GM18508 (cell line): ENCODE measurements around the gene PXN.

ENCODE experiments used
- ATAC-seq: cut with Tn5 transposase; IDR thresholded peaks from one replicate; pipeline ENCODE4 v1.9.1; 2021; ENCODE audit warnings: moderate number of reproducible peaks; ENCODE audit not compliant: insufficient read depth, unreplicated experiment

The PXN gene

GRCh38 chr12:120183211-120183631 is 82.3 kb downstream of the PXN start:
- ATAC-seq: no peak

GRCh38 chr12:120181991-120182631 is 83.4 kb downstream of the PXN start:
- ATAC-seq: no peak

- ATAC-seq: no peak
Observed at GRCh38 chr12:120180975-120181374, 84.6 kb downstream of the PXN start.

- no peak for ATAC-seq
Observed at GRCh38 chr12:120175537-120175936, 90.0 kb downstream of the PXN start.

- ATAC-seq: no peak
Observed at GRCh38 chr12:120175062-120175461, 90.5 kb downstream of the PXN start.

- no peak for ATAC-seq
Observed at GRCh38 chr12:120172053-120172452, 93.5 kb downstream of the PXN start.

- ATAC-seq: no peak
Observed at GRCh38 chr12:120170631-120171030, 94.9 kb downstream of the PXN start.

- no peak for ATAC-seq
Observed at GRCh38 chr12:120169946-120170345, 95.6 kb downstream of the PXN start.

- no peak for ATAC-seq
Observed at GRCh38 chr12:120168337-120168736, 97.2 kb downstream of the PXN start.

- ATAC-seq: no peak
Observed at GRCh38 chr12:120167529-120168095, 97.9 kb downstream of the PXN start.

GRCh38 chr12:120164293-120164692 is 101.2 kb downstream of the PXN start:
- ATAC-seq: no peak

- ATAC-seq: no peak
Observed at GRCh38 chr12:120162763-120163162, 102.8 kb downstream of the PXN start.

GRCh38 chr12:120161852-120162251 is 103.7 kb downstream of the PXN start:
- ATAC-seq: no peak
